Measurements from ENCODE around the gene FRAT1. TPM values are rescaled to one million over a fixed set of nuclear protein-coding genes. Genes with fewer than 3 reads are reported as not detected.
A peak's percentile ranks its signal among the peaks of the same experiment; 100 is the strongest.
"Not testable (repeated sequence)": the region's sequence is repeated elsewhere in the genome, so short reads cannot be mapped to it uniquely, and the experiment has no call there.

The FRAT1 gene
- total RNA-seq, 2 donors from 2014 or later, result 3.0 to 6.5 TPM

- H3K36me3 ChIP-seq (replicated peaks in 1 of 2; ENCODE audit: insufficient read depth in 1 of 2, low read depth in 2 of 2), result no peaks in the 10 kb centered on the region
- DNase-seq (no peak), ATAC-seq (no peak)
- 19 to 26% methylated on average over 5 of the region's 5 CpGs for WGBS, 2 donors
- no peaks in the 10 kb centered on the region for H3K9me3 ChIP-seq
- H3K4me1 ChIP-seq, result peaks cover 42% of the 10 kb centered on the region
- TF ChIP-seq CTCF (IDR thresholded peaks at IDR 0.05) (no peak), POLR2A (IDR thresholded peaks at IDR 0.05) (no peak)
- peak overlapping the region; percentile 59 to 77 (median 68) for H3K27ac ChIP-seq
- H3K27me3 ChIP-seq, result no peaks in the 10 kb centered on the region
- no peak overlapping the region for H3K4me3 ChIP-seq
- intact Hi-C loops (cut with DNase I), result no loop called here
Measured at GRCh38 chr10:97336446-97336845, 17.4 kb downstream of the FRAT1 start.

- Histone ChIP-seq H3K27ac (peak overlapping the region; percentile 59 to 77 (median 68)), H3K4me3 (no peak overlapping the region), H3K36me3 (replicated peaks in 1 of 2; ENCODE audit: insufficient read depth in 1 of 2, low read depth in 2 of 2) (no peaks in the 10 kb centered on the region), H3K9me3 (no peaks in the 10 kb centered on the region), H3K27me3 (no peaks in the 10 kb centered on the region), H3K4me1 (peaks cover 35% of the 10 kb centered on the region)
- no peak for TF ChIP-seq CTCF (IDR thresholded peaks at IDR 0.05)
- TF ChIP-seq POLR2A (IDR thresholded peaks at IDR 0.05), result peak in 1 of 3 donors; percentile 26
- 16% methylated on average over 8 to 11 of the region's 11 CpGs for WGBS, 2 donors
- ATAC-seq, result peak; percentile 20
- peak; percentile 61 to 81 (median 68) for DNase-seq
- intact Hi-C loops (cut with DNase I), result no loop called here
Measured at GRCh38 chr10:97336942-97337831, 18.1 kb downstream of the FRAT1 start.

GRCh38 chr10:97338041-97338440 is 19.0 kb downstream of the FRAT1 start:
- Histone ChIP-seq H3K36me3 (replicated peaks in 1 of 2; ENCODE audit: insufficient read depth in 1 of 2, low read depth in 2 of 2) (no peaks in the 10 kb centered on the region), H3K9me3 (no peaks in the 10 kb centered on the region), H3K4me3 (no peak overlapping the region), H3K27me3 (no peaks in the 10 kb centered on the region), H3K27ac (peak overlapping the region in 1 of 4 donors; percentile 69), H3K4me1 (peaks cover 38% of the 10 kb centered on the region)
- TF ChIP-seq CTCF (IDR thresholded peaks at IDR 0.05) (no peak), POLR2A (IDR thresholded peaks at IDR 0.05) (no peak)
- no peak for ATAC-seq
- intact Hi-C loops (cut with DNase I), result no loop called here
- 48 to 58% methylated on average over 5 of the region's 5 CpGs for WGBS, 2 donors
- DNase-seq, result no peak

GRCh38 chr10:97341416-97341815 is 22.3 kb downstream of the FRAT1 start:
- no peak overlapping the region for H3K27ac ChIP-seq
- no peak for ATAC-seq
- H3K4me1 ChIP-seq, result peaks cover 26% of the 10 kb centered on the region
- DNase-seq, result no peak
- no peaks in the 10 kb centered on the region for H3K9me3 ChIP-seq
- WGBS, 2 donors, result 57 to 82% methylated on average over 2 of the region's 2 CpGs
- H3K27me3 ChIP-seq, result no peaks in the 10 kb centered on the region
- no peaks in the 10 kb centered on the region for H3K36me3 ChIP-seq (replicated peaks in 1 of 2; ENCODE audit: insufficient read depth in 1 of 2, low read depth in 2 of 2)
- TF ChIP-seq POLR2A (IDR thresholded peaks at IDR 0.05), result no peak
- TF ChIP-seq CTCF (IDR thresholded peaks at IDR 0.05), result no peak
- no peak overlapping the region for H3K4me3 ChIP-seq
- intact Hi-C loops (cut with DNase I), result no loop called here

- H3K27me3 ChIP-seq; H3K36me3 ChIP-seq (replicated peaks in 1 of 2; ENCODE audit: insufficient read depth in 1 of 2, low read depth in 2 of 2); DNase-seq; ATAC-seq; H3K4me3 ChIP-seq; H3K9me3 ChIP-seq; H3K27ac ChIP-seq; intact Hi-C loops (cut with DNase I): not testable (repeated sequence)
- H3K4me1 ChIP-seq, result peaks cover 12% of the 10 kb centered on the region
- WGBS, 2 donors, result 77 to 83% methylated on average over 6 of the region's 6 CpGs
Measured at GRCh38 chr10:97343664-97344063, 24.6 kb downstream of the FRAT1 start.

Data from body of pancreas (tissue), 4 donors.